Gastrocnemius medialis (tissue), 4 donors: Measurements from ENCODE around the gene BAZ2B. TPM values are rescaled to one million over a fixed set of nuclear protein-coding genes. Genes with fewer than 3 reads are reported as not detected.

Experiments used
- ATAC-seq, 2 donors: fragments of 150-250 bp; one replicate each; pipeline ENCODE4 v1.9.1; 2016
- DNase-seq, 2 donors: peaks; one replicate each; pipeline ENCODE4 v3.0.0-alpha.2; 2019
- H3K27ac ChIP-seq, 4 donors: fragments of 200-600 bp; sonication (generic); 1 replicate in 1 of 4; 2 replicates in 3 of 4; pipeline ENCODE4 v1.5.1; 2016 to 2018; ENCODE audit warnings: mild to moderate bottlenecking in 2 of 4, moderate library complexity in 1 of 4
- H3K27me3 ChIP-seq, 3 donors: fragments of 200-600 bp; sonication (generic) in 2 of 3; 1 replicate in 1 of 3; 2 replicates in 2 of 3; pipeline versions ENCODE4 v1.5.1 to v1.6.0; 2016 to 2019; ENCODE audit warnings: mild to moderate bottlenecking in 1 of 3, moderate library complexity in 1 of 3
- H3K36me3 ChIP-seq, 2 donors: fragments of 200-600 bp; sonication (generic) in 1 of 2; one replicate each; pipeline ENCODE4 v1.5.1; 2017 to 2018
- H3K4me1 ChIP-seq, 2 donors: fragments of 200-600 bp; sonication (generic) in 1 of 2; one replicate each; pipeline ENCODE4 v1.5.1; 2016 to 2017; ENCODE audit warnings: mild to moderate bottlenecking in 2 of 2
- H3K4me3 ChIP-seq, 4 donors: fragments of 200-600 bp; sonication (generic) in 3 of 4; 1 replicate in 1 of 4; 2 replicates in 3 of 4; pipeline ENCODE4 v1.5.1; 2016 to 2019; ENCODE audit warnings: mild to moderate bottlenecking in 2 of 4
- H3K9me3 ChIP-seq, 3 donors: fragments of 200-600 bp; sonication (generic) in 2 of 3; 1 replicate in 1 of 3; 2 replicates in 2 of 3; pipeline ENCODE4 v1.5.1; 2016 to 2019
- POLR2A ChIP-seq, 2 donors: fragments of 450-650 bp; IDR thresholded peaks; one replicate each; pipeline ENCODE4 v1.6.1; 2017; ENCODE audit warnings: antibody characterized with exemption in 2 of 2, mild to moderate bottlenecking in 2 of 2, moderate library complexity in 2 of 2
- in situ Hi-C, 4 donors: fragments of 200-750 bp; cut with MboI; loops; one replicate each; pipeline versions ENCODE4 v1.15.0 to v1.8.0; 2017; ENCODE audit warnings: low sequenced_read_pairs in 4 of 4
- intact Hi-C: fragments of 100-400 bp; cut with DNase I; formaldehyde crosslinking; loops from one replicate; pipeline ENCODE4 v1.15.1; 2023; ENCODE audit warnings: low total_unique reads
- total RNA-seq, 4 donors: library from RNA; depleted of rRNA; stranded (reverse); fragments of >200 nt; gene quantifications; one replicate each; pipeline versions ENCODE4 v1.1.0 to v1.2.3, GENCODE V29; 2016
- TF ChIP-seq, protein P1 (sequence below), 5 experiments: fragments of 450-650 bp in 3 of 5; fragments of 200-600 bp in 2 of 5; sonication (generic) in 2 of 5; IDR thresholded peaks in 4 of 5; conservative IDR thresholded peaks in 1 of 5; 1 replicate in 4 of 5; 2 replicates in 1 of 5; pipeline ENCODE4 v1.5.1; 2016 to 2019; ENCODE audit warnings: antibody characterized with exemption in 5 of 5, mild to moderate bottlenecking in 3 of 5, moderate library complexity in 3 of 5

BAZ2B gene
- total RNA-seq, 4 donors from 2014 or later: 27.6 to 57.2 (median 52.3) TPM

DNA sequence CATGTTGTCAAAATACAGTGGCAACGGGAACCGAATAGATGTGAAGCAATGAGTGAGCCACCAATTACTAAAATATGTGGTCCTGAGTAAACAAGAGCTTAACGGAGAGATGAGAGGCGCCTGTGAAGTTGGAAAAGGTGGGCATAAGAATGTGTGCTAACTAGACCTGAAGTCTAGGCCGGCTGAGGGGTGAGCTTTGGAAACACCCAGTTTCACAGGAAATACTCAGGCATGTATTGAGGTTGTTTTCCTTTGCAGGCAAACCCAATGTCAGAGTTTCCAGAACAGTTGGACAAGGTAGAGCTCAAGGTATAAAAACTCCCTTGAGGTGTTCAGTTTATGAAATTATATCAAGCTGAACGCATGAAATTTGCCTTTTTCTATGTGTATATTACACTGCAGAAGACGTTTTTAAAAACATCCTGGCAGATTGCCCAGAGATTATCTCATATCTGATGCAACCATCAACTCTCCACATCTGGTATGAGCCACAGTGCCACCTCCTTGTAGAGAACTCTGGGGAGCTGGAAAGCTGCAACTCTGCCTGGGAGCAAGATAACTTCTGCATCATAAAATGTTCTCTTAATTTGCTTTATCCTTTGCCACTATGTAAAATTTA, 325.9 kb downstream of the BAZ2B start:
- no peak for ATAC-seq
- Histone ChIP-seq H3K27me3 (no peaks in the 10 kb centered on the region), H3K27ac (no peak overlapping the region), H3K9me3 (no peaks in the 10 kb centered on the region), H3K4me3 (no peak overlapping the region), H3K36me3 (no peaks in the 10 kb centered on the region), H3K4me1 (peaks cover 8 to 10% of the 10 kb centered on the region in 2 donors)
- no peak for TF ChIP-seq POLR2A (IDR thresholded peaks at IDR 0.05)
- TF ChIP-seq, protein P1, sequence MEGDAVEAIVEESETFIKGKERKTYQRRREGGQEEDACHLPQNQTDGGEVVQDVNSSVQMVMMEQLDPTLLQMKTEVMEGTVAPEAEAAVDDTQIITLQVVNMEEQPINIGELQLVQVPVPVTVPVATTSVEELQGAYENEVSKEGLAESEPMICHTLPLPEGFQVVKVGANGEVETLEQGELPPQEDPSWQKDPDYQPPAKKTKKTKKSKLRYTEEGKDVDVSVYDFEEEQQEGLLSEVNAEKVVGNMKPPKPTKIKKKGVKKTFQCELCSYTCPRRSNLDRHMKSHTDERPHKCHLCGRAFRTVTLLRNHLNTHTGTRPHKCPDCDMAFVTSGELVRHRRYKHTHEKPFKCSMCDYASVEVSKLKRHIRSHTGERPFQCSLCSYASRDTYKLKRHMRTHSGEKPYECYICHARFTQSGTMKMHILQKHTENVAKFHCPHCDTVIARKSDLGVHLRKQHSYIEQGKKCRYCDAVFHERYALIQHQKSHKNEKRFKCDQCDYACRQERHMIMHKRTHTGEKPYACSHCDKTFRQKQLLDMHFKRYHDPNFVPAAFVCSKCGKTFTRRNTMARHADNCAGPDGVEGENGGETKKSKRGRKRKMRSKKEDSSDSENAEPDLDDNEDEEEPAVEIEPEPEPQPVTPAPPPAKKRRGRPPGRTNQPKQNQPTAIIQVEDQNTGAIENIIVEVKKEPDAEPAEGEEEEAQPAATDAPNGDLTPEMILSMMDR (IDR thresholded peaks at IDR 0.05 in 4 of 5, conservative IDR thresholded peaks at IDR 0.05 in 1 of 5): no peak
- intact Hi-C loops (no loop called here), in situ Hi-C loops (no loop called here)
- DNase-seq: peak in 1 of 2 donors; percentile 17

DNA sequence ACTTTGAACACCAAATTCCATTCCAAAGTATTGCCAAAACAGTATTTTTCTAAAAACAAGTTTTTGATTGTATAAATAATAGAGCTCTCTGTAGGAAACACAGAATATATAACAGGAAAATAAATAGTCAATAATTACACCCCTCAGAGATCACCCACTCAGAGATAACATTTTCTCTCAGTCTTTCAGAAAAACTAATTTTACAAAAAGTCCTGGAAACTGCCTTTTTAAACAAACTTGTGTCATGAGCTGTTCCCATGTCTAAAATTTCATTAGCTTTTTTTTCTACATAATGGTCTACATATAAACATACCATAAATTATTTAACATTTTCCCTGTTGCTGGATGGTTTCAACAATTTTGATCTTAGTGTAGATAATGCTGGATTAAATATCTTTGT, 328.6 kb downstream of the BAZ2B start:
- intact Hi-C loops: loop anchor here (5.0 to 10.0 kb wide), 2 partner anchors 35 to 327 kb away; partner anchors contain the start of gene BAZ2B
- H3K9me3 ChIP-seq: no peaks in the 10 kb centered on the region
- no peaks in the 10 kb centered on the region for H3K27me3 ChIP-seq
- no peaks in the 10 kb centered on the region for H3K36me3 ChIP-seq
- in situ Hi-C loops: no loop called here
- TF ChIP-seq POLR2A (IDR thresholded peaks at IDR 0.05): no peak
- TF ChIP-seq, protein P1 (IDR thresholded peaks at IDR 0.05 in 4 of 5, conservative IDR thresholded peaks at IDR 0.05 in 1 of 5): no peak
- peaks cover 8 to 10% of the 10 kb centered on the region in 2 donors for H3K4me1 ChIP-seq
- no peak overlapping the region for H3K4me3 ChIP-seq
- no peak for ATAC-seq
- peak overlapping the region; percentile 86 to 95 (median 89) for H3K27ac ChIP-seq
- DNase-seq: no peak

DNA sequence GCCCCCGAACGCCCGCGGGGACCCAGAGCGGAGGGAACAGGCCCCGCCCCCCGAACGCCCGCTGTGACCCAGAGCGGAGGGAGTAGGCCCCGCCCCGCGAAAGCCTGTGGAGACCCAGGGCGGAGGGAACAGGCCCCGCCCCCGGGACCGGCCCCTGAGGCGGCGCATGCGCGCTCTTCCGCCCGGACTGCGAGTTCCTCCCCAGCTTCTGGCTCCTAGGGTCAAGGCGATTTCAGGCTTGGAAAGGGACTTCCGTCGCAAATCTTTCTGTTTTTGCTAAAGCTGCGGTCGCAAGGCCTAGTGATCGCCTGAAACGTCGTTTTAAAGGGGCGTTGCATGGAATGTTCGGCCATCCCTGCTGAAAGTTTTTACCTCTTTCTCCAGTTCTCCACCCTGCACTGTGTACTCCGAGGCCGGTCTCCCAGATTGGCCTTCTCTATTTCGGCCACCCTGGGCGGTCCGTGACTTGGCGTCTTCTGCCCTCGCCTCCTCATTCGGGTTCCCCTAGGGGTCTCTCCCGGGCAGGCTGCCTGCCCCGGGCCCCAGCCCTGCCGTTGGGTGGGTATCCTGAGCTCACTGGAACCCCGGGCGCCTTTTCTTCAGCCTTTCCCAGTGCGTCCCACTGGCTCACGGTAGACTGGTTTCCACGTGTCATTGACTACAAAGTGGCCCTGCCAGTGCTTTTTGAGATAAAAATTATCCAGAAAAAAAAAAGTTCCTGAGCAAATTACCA, 329.5 kb downstream of the BAZ2B start:
- H3K27me3 ChIP-seq: no peaks in the 10 kb centered on the region
- in situ Hi-C loops: no loop called here
- no peaks in the 10 kb centered on the region for H3K9me3 ChIP-seq
- intact Hi-C loops: loop anchor here (1.0 to 10.0 kb wide), 3 partner anchors 35 to 425 kb away; partner anchors contain the start of genes BAZ2B and MARCHF7
- peaks cover 8 to 10% of the 10 kb centered on the region in 2 donors for H3K4me1 ChIP-seq
- H3K27ac ChIP-seq: peak overlapping the region; percentile 86 to 95 (median 89)
- DNase-seq (peak; percentile 95 to 98), ATAC-seq (peak; percentile 93 to 94)
- peak overlapping the region; percentile 83 to 91 (median 88) for H3K4me3 ChIP-seq
- TF ChIP-seq, protein P1 (IDR thresholded peaks at IDR 0.05 in 4 of 5, conservative IDR thresholded peaks at IDR 0.05 in 1 of 5): no peak
- TF ChIP-seq POLR2A (IDR thresholded peaks at IDR 0.05): peak; percentile 49 to 65
- H3K36me3 ChIP-seq: no peaks in the 10 kb centered on the region

DNA sequence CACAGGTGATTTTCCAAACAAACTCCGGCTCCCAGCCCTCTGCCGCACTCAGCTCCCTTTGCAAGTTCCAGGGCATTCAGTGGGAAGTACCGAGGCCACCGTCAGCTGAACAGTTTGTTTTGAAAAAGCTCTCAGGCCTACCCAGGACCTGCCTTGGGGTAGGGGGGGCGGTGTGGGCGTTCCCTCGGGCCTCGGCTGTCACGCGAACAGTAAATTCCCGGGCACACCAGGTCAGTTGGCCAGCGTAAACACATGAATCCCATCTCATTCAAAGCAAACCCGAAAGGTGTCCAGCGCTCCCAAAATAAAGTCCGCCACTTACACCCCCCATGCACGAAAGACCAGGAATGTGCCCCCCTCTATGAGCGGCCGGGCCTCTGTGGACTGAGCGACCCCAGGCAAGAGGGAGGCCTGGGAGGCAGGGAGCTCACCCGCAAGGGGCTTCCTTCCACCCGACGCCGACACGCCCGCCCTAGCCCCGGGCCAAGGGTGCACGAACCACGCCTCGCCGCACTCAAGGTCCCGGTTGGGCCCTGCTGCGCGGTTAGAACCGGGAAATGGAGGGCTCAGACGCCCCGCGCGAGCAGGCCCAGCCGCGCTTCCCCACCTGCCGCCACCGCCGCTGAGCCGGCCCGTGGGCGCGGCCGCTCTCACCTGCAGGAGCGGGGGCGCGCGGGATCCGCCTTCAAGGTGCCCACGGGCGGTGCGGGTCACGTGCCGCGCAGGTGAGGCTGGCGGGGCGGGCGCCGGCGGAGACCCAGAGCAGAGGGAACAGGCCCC, 330.2 kb downstream of the BAZ2B start, which contains the start of gene WDSUB1:
Gene WDSUB1, minus strand, starts transcription at position 775 of the 780 bp plus-strand sequence. CDS start 3,634 bp downstream, outside the sequence.
- peak in 1 of 2 donors; percentile 43 for TF ChIP-seq POLR2A (IDR thresholded peaks at IDR 0.05)
- TF ChIP-seq, protein P1 (IDR thresholded peaks at IDR 0.05 in 4 of 5, conservative IDR thresholded peaks at IDR 0.05 in 1 of 5): no peak
- ATAC-seq: peak; percentile 50 to 60
- intact Hi-C loops: loop anchor here (1.0 to 10.0 kb wide), 3 partner anchors 34 to 426 kb away; partner anchors contain the start of genes BAZ2B and MARCHF7

More for the DNA sequence above, 330.2 kb downstream of the BAZ2B start, which contains the start of gene WDSUB1:
- H3K4me1 ChIP-seq: peaks cover 8 to 10% of the 10 kb centered on the region in 2 donors
- no peaks in the 10 kb centered on the region for H3K9me3 ChIP-seq
- in situ Hi-C loops: no loop called here
- H3K4me3 ChIP-seq: peak within 1 kb of the TSS; percentile 83 to 91 (median 88)
- DNase-seq: peak; percentile 45 to 60
- H3K36me3 ChIP-seq: no peaks in the 10 kb centered on the region
- H3K27ac ChIP-seq: peak within 1 kb of the TSS; percentile 86 to 95 (median 89)
- no peaks in the 10 kb centered on the region for H3K27me3 ChIP-seq
